Measurements from ENCODE around the gene TP73. TPM values are rescaled to one million over a fixed set of nuclear protein-coding genes. Genes with fewer than 3 reads are reported as not detected.

The TP73 gene
- total and polyA plus RNA-seq, 5 experiments from 2014 or later = 0.04 to 0.06 TPM; not detected in 3

GRCh38 chr1:3779912-3780416 is 127.6 kb downstream of the TP73 start:
- DNase-seq (peak in 1 of 10 donors; percentile 34), ATAC-seq (no peak)
- Mint-ChIP-seq H3K9me3 (no peaks in the 10 kb centered on the region), H3K36me3 (peaks cover 4 to 56% (median 24%) of the 10 kb centered on the region in 3 donors), H3K27me3 (no peaks in the 10 kb centered on the region), H3K4me3 (no peak overlapping the region), H3K4me1 (peaks cover 4 to 15% (median 9%) of the 10 kb centered on the region in 4 donors), H3K27ac (peak overlapping the region in 2 of 10 donors; percentile 40 to 45)
- POLR2A ChIA-PET = no interaction called here

- Mint-ChIP-seq H3K4me3 (no peak overlapping the region), H3K36me3 (peaks cover 4 to 64% (median 24%) of the 10 kb centered on the region in 3 donors), H3K27ac (peak overlapping the region in 2 of 10 donors; percentile 7 to 15), H3K9me3 (no peaks in the 10 kb centered on the region), H3K27me3 (no peaks in the 10 kb centered on the region), H3K4me1 (peaks cover under 1 to 7% (median 1%) of the 10 kb centered on the region in 4 donors)
- POLR2A ChIA-PET = no interaction called here
- DNase-seq (peak in 1 of 10 donors; percentile 56), ATAC-seq (no peak)
These were observed 128.6 kb downstream of the TP73 start for GRCh38 chr1:3780901-3781300.

GRCh38 chr1:3783651-3784474 is 131.5 kb downstream of the TP73 start:
- no peaks in the 10 kb centered on the region for H3K9me3 Mint-ChIP-seq
- DNase-seq (peak in 1 of 10 donors; percentile 42), ATAC-seq (no peak)
- H3K36me3 Mint-ChIP-seq = peaks cover 4 to 87% (median 24%) of the 10 kb centered on the region in 3 donors
- peaks cover 3 to 17% (median 6%) of the 10 kb centered on the region in 4 donors for H3K4me1 Mint-ChIP-seq
- POLR2A ChIA-PET = interaction anchor here (1.4 kb wide), 1 partner anchor 12 kb away, joined by 5 read pairs; the partner anchor contains the start of gene LRRC47
- H3K27me3 Mint-ChIP-seq = no peaks in the 10 kb centered on the region
- peak overlapping the region in 2 of 10 donors; percentile 59 to 84 for H3K27ac Mint-ChIP-seq
- H3K4me3 Mint-ChIP-seq = no peak overlapping the region

- ATAC-seq (no peak), DNase-seq (peak in 1 of 10 donors; percentile 38)
- H3K4me3 Mint-ChIP-seq = no peak overlapping the region
- H3K9me3 Mint-ChIP-seq = no peaks in the 10 kb centered on the region
- no peaks in the 10 kb centered on the region for H3K27me3 Mint-ChIP-seq
- peak overlapping the region in 1 of 10 donors; percentile 55 for H3K27ac Mint-ChIP-seq
- peaks cover 3 to 17% (median 9%) of the 10 kb centered on the region in 4 donors for H3K4me1 Mint-ChIP-seq
- peaks cover 1 to 78% (median 19%) of the 10 kb centered on the region in 3 donors for H3K36me3 Mint-ChIP-seq
- POLR2A ChIA-PET = interaction anchor here (0.5 kb wide), 1 partner anchor 97 kb away, joined by 3 read pairs; no protein-coding TSS in a partner anchor
These were observed 132.7 kb downstream of the TP73 start for GRCh38 chr1:3785045-3785444.

DNA sequence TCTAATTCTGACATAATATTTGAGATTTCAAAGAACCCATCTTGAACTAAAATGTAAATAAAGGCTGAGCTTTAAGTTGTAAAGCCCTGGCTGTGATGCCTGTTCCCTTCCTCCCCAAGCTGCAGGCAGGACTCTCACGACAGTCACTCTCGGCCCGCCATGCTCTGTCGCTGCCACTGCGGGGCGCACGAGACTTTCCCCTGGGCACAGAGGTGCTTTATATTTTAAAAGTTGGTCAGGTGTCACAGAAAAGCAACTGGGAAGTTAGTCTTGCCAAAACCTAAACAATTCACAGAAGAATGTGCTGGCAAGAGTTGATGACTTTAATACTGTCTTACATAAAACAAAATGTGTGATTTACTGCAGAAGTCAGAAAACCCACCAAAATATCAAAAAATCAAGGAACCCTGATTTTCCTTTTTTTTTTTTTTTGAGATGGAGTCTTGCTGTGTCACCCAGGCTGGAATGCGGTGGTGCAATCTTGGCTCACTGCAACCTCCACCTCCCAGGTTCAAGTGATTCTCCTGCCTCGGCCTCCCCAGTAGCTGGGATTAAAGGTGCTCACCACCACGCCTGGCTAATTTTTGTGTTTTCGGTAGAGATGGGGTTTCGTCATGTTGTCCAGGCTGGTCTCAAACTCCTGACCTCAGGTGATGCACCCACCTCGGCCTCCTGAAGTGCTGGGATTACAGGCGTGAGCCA is 133.3 kb downstream of the TP73 start:
- ATAC-seq = no peak
- POLR2A ChIA-PET = interaction anchor here (0.5 to 0.7 kb wide), 4 partner anchors 26 to 121 kb away, joined by 3 to 4 read pairs (median 3); no protein-coding TSS in a partner anchor
- no peak overlapping the region for H3K4me3 Mint-ChIP-seq
- H3K27me3 Mint-ChIP-seq = no peaks in the 10 kb centered on the region
- peak in 1 of 10 donors; percentile 48 for DNase-seq
- H3K27ac Mint-ChIP-seq = peak overlapping the region in 1 of 10 donors; percentile 15
- peaks cover 0 to 72% (median 14%) of the 10 kb centered on the region in 3 donors for H3K36me3 Mint-ChIP-seq
- H3K4me1 Mint-ChIP-seq = peaks cover 3 to 17% (median 9%) of the 10 kb centered on the region in 4 donors
- H3K9me3 Mint-ChIP-seq = no peaks in the 10 kb centered on the region

Other genes starting within 250 kb of the TP73 start
- gene ARHGEF16, start 197.9 kb upstream of the TP73 start, total RNA-seq = not detected
- gene ARHGEF16, start 197.9 kb upstream of the TP73 start, polyA plus RNA-seq = not detected
- gene MEGF6, start 41.0 kb upstream of the TP73 start, total RNA-seq = 100 to 1,000 TPM; 197 to 198 TPM
- gene MEGF6, start 41.0 kb upstream of the TP73 start, polyA plus RNA-seq = 1 to 10 TPM; 2.2 to 3.5 (median 2.5) TPM
- gene TPRG1L, start 27.5 kb upstream of the TP73 start, total RNA-seq = 10 to 100 TPM; 57.4 to 61.7 TPM
- gene TPRG1L, start 27.5 kb upstream of the TP73 start, polyA plus RNA-seq = 10 to 100 TPM; 41.9 to 48.3 (median 42.3) TPM
- gene WRAP73, start 2.4 kb upstream of the TP73 start, total RNA-seq = 10 to 100 TPM; 37.4 to 46.8 TPM
- 10 to 100 TPM; 26.3 to 32.1 (median 26.4) TPM for gene WRAP73, start 2.4 kb upstream of the TP73 start, polyA plus RNA-seq
- gene CCDC27, start 99.9 kb downstream of the TP73 start, total RNA-seq = not detected
- not detected for gene CCDC27, start 99.9 kb downstream of the TP73 start, polyA plus RNA-seq
- gene SMIM1, start 120.2 kb downstream of the TP73 start, total RNA-seq = 1 to 10 TPM; 2.8 to 5.7 TPM
- 1 to 10 TPM; 1.3 to 2.3 (median 1.4) TPM for gene SMIM1, start 120.2 kb downstream of the TP73 start, polyA plus RNA-seq
- gene LRRC47, start 144.0 kb downstream of the TP73 start, total RNA-seq = 10 to 100 TPM; 46.0 to 52.6 TPM
- 10 to 100 TPM; 23.9 to 34.9 (median 34.6) TPM for gene LRRC47, start 144.0 kb downstream of the TP73 start, polyA plus RNA-seq
- 10 to 100 TPM; 51.3 to 59.0 TPM for gene CEP104, start 204.7 kb downstream of the TP73 start, total RNA-seq
- 10 to 100 TPM; 13.1 to 19.4 (median 18.4) TPM for gene CEP104, start 204.7 kb downstream of the TP73 start, polyA plus RNA-seq
- 10 to 100 TPM; 20.6 to 21.1 TPM for gene DFFB, start 205.0 kb downstream of the TP73 start, total RNA-seq
- gene DFFB, start 205.0 kb downstream of the TP73 start, polyA plus RNA-seq = 10 to 100 TPM in 1 of 3 donors, 1 to 10 TPM in 2; 8.5 to 12.5 (median 9.8) TPM
- gene C1orf174, start 247.8 kb downstream of the TP73 start, total RNA-seq = 10 to 100 TPM; 27.7 to 29.9 TPM
- 10 to 100 TPM; 16.4 to 27.6 (median 17.9) TPM for gene C1orf174, start 247.8 kb downstream of the TP73 start, polyA plus RNA-seq